Common myeloid progenitor, CD34-positive (primary cell): Measurements from ENCODE around the gene SMIM32.

Experiments
- CTCF ChIA-PET: fragments of 350-600 bp; sonication (Branson Sonifier 250); formaldehyde crosslinking; loops from one replicate; lab custom pipeline; 2021; ENCODE audit warnings: antibody characterized with exemption; lab: Charles Lee
- POLR2A ChIA-PET: fragments of 350-600 bp; sonication (Branson Sonifier 250); formaldehyde crosslinking; loops from one replicate; lab custom pipeline; 2021; ENCODE audit warnings: antibody characterized with exemption; lab: Charles Lee
- DNase-seq, 3 donors: peaks; one replicate each; pipeline versions ENCODE4 v3.0.0 to v3.0.0-alpha.2; 2013
- H3K27ac ChIP-seq, 2 experiments: 1 replicate in 1 of 2; 2 replicates in 1 of 2; pipeline ENCODE4 v1.7.0; 2013; ENCODE audit warnings: inconsistent platforms in 2 of 2, low read length in 2 of 2, mild to moderate bottlenecking in 2 of 2, low read depth in 1 of 2, moderate library complexity in 1 of 2; ENCODE audit not compliant: severe bottlenecking in 2 of 2, insufficient read depth in 1 of 2, poor library complexity in 1 of 2
- H3K27me3 ChIP-seq, 5 experiments: replicated peaks in 2 of 5; 1 replicate in 3 of 5; 2 replicates in 2 of 5; pipeline versions ENCODE4 v1.6.1 to v1.7.0; 2013; ENCODE audit warnings: low read length in 4 of 5, mild to moderate bottlenecking in 2 of 5, moderate library complexity in 2 of 5, inconsistent platforms in 1 of 5; ENCODE audit not compliant: insufficient read depth in 5 of 5, control insufficient read depth in 4 of 5
- H3K36me3 ChIP-seq, 4 experiments: 1 replicate in 2 of 4; 2 replicates in 2 of 4; pipeline versions ENCODE4 v1.6.1 to v1.7.0; 2013; ENCODE audit warnings: low read length in 3 of 4, control low read depth in 1 of 4, mild to moderate bottlenecking in 1 of 4; ENCODE audit not compliant: control insufficient read depth in 4 of 4, insufficient read depth in 4 of 4
- H3K4me1 ChIP-seq, 4 experiments: 1 replicate in 3 of 4; 2 replicates in 1 of 4; pipeline versions ENCODE4 v1.6.1 to v1.7.1; 2013; ENCODE audit warnings: low read length in 3 of 4, mild to moderate bottlenecking in 3 of 4, control low read depth in 1 of 4, inconsistent platforms in 1 of 4, moderate library complexity in 1 of 4; ENCODE audit not compliant: control insufficient read depth in 4 of 4, insufficient read depth in 4 of 4; ENCODE audit errors: control extremely low read depth in 1 of 4
- H3K4me3 ChIP-seq, 7 experiments: 1 replicate in 4 of 7; 2 replicates in 3 of 7; pipeline versions ENCODE4 v1.5.1 to v1.7.0; 2013; ENCODE audit warnings: mild to moderate bottlenecking in 7 of 7, low read length in 6 of 7, moderate library complexity in 6 of 7, inconsistent platforms in 2 of 7, low read depth in 2 of 7, control low read depth in 1 of 7; ENCODE audit not compliant: insufficient read depth in 4 of 7, control insufficient read depth in 1 of 7; ENCODE audit errors: extremely low read depth in 1 of 7
- H3K9me3 ChIP-seq, 5 experiments: 1 replicate in 4 of 5; 2 replicates in 1 of 5; pipeline versions ENCODE4 v1.6.1 to v1.7.1; 2013; ENCODE audit warnings: low read length in 4 of 5, mild to moderate bottlenecking in 2 of 5, inconsistent platforms in 1 of 5, low read depth in 1 of 5, moderate library complexity in 1 of 5; ENCODE audit not compliant: control insufficient read depth in 4 of 5, insufficient read depth in 2 of 5; ENCODE audit errors: control extremely low read depth in 1 of 5
- WGBS: methylation state at CpG from one replicate; pipeline ENCODE4 v1.1.5; 2013; ENCODE audit not compliant: insufficient coverage; 5-methylcytosine and 5-hydroxymethylcytosine counted together

SMIM32 gene

DNA sequence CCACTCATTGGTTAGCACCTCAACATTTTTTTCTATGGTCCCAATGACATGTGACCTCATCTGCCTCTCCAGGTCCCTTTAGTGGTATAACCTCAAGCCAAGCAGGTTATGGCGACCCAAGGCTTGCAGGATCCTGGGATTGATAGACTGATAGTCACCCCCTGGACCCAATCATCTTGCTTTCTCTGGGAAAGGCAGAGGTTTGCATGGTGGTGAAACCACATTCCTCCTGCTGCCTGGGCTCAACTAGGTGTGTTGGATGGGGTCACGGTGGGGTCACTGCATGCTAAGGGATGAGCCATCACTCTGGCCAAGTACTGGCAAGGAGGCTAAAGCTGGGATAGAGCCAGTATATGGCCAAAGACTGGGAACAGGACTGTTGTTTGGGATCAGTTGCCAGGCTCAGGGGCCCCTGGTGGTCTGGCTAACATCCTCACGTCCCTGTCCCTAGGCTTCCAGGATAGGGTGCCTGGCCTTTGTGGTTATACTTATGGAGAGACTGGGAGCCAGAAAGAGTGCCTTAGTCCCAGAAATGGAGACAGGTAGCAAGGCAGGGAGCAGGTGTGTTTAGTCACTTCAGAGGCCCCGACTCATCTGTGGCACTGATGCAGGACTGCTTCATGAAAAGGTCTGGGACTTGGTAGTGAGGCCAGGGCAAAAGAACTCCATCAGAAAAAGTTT, 4.6 kb upstream of the SMIM32 start:
- Histone ChIP-seq H3K4me3 (no peak overlapping the region), H3K27me3 (peaks cover 5 to 83% (median 34%) of the 10 kb centered on the region in 5 experiments), H3K9me3 (no peaks in the 10 kb centered on the region), H3K4me1 (peaks cover 0 to 8% (median 7%) of the 10 kb centered on the region in 4 experiments), H3K36me3 (no peaks in the 10 kb centered on the region), H3K27ac (no peak overlapping the region)
- ChIA-PET POLR2A (no interaction called here), CTCF (interaction anchor here (0.8 kb wide), 1 partner anchor 13 kb away, joined by 3 read pairs; no protein-coding TSS in a partner anchor)
- WGBS, result 93% methylated on average over 4 of the region's 4 CpGs
- DNase-seq, result no peak

DNA sequence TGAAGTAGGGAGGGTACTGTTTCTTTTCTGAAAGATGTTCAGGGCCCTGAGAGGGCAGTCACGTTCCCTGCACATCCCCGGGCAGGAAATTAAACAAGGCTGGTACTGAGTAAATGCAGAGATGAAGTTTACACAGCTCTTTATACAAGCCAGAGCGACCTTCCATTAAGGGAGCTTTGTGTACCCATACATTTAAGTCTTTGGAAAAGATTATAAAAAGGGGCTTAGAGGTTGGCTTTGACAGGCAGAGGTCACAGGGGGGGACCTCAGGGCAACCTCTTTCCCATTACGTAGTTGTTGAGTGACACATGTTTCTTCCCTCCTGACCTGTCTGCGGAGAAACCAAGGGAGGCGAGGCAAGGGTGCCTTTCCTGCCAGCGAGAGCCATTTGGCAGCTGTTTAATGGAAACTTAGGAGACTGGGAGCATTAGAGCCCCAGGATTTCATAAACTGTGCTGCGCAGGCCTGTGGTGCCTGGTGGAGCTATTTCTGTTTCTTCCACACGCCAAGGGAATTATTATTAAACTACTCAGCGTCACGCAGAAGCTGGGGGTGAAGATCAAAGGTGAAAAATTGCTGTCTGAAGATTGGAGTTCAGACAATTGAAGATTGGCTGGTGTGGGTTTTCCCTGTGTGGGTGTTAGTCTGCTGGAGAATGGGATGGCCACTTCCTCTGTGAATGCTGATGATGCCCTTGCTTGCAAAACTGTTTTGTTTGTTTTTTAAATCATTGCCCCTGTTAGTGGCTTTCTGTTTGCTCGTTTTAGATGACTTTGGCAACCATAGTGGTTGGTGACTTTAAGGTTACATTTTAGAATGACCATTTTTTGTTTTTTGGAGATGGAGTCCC, 3.2 kb upstream of the SMIM32 start:
- ChIA-PET CTCF (interaction anchor here (0.7 to 1.1 kb wide), 2 partner anchors 16 to 112 kb away, joined by 4 to 6 read pairs; no protein-coding TSS in a partner anchor), POLR2A (no interaction called here)
- Histone ChIP-seq H3K27me3 (peaks cover 3 to 84% (median 35%) of the 10 kb centered on the region in 5 experiments), H3K27ac (no peak overlapping the region), H3K4me3 (no peak overlapping the region), H3K4me1 (peaks cover 0 to 22% (median 20%) of the 10 kb centered on the region in 4 experiments), H3K36me3 (no peaks in the 10 kb centered on the region), H3K9me3 (no peaks in the 10 kb centered on the region)
- 96% methylated on average over 10 of the region's 12 CpGs for WGBS
- no peak for DNase-seq

DNA sequence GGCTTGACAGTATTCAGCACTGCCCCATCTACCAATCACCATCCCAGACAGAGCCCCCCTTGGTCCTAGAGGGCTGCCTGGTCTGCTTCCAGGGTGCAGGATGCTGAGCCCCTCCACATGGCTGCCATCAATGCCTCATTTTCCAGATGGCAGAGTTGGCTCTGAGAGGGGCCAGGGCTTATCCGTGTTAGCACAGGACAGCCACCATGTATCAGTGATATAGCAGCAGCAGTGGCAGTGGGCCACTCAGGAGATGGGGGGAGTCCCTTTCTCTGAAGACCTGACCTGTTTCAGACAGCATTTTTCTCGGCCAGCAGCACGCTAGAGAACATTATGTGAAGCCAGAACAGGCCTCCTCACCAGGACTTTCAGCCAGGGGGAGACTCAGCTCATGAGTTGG, 1.6 kb upstream of the SMIM32 start:
- 95% methylated on average over 3 of the region's 3 CpGs for WGBS

DNA sequence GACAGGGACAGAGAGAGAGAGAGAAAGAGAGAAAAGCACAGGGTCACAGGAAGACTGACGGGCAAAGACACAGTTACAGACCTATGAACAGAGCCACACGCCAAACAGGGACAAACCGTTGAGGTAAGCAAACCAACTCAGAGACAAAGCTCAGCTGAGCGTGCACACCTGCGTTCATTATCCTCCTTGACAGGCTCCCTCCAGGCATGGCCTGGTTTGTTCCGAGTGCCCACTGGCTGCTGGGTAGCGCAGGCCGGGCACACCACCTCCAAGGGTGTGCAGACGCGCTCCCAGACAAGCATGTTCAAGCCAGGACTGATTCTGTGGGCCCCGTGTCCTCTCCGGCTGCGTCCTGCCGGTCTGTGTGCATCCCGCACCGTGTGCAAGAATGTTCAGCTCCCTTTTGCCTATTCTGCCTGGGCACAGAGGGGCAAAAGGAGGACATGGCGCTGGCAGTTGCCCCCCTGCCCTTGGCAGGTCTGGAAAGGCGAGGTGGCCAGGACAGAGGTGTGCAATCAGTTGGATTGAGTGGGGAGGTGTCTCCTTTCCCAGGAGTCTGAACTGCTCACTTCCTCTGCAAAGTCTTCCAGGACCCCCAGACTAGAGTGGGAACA, 467 bp upstream of the SMIM32 start:
- H3K4me3 ChIP-seq, result peak overlapping the region in 3 of 7 experiments; percentile 60 to 66 (median 62)
- H3K36me3 ChIP-seq, result peaks cover 0 to 7% (median under 1%) of the 10 kb centered on the region in 4 experiments
- ChIA-PET POLR2A (interaction anchor here (0.6 kb wide), 1 partner anchor 384 kb away, joined by 6 read pairs; no protein-coding TSS in a partner anchor), CTCF (interaction anchor here (1.9 kb wide), 1 partner anchor 11 kb away, joined by 4 read pairs; no protein-coding TSS in a partner anchor)
- 55% methylated on average over 16 of the region's 18 CpGs for whole genome bisulfite sequencing
- H3K4me1 ChIP-seq, result peaks cover 0 to 21% (median 20%) of the 10 kb centered on the region in 4 experiments
- H3K9me3 ChIP-seq, result no peaks in the 10 kb centered on the region
- peaks cover 3 to 83% (median 38%) of the 10 kb centered on the region in 5 experiments for H3K27me3 ChIP-seq
- peak in 1 of 3 donors; percentile 2 for DNase-seq
- H3K27ac ChIP-seq, result no peak overlapping the region

More for the DNA sequence above, 1.6 kb upstream of the SMIM32 start:
- H3K9me3 ChIP-seq, result no peaks in the 10 kb centered on the region
- no peaks in the 10 kb centered on the region for H3K36me3 ChIP-seq
- H3K4me3 ChIP-seq, result no peak overlapping the region
- ChIA-PET POLR2A (no interaction called here), CTCF (no interaction called here)
- no peak for DNase-seq
- no peak overlapping the region for H3K27ac ChIP-seq
- peaks cover 0 to 23% (median 20%) of the 10 kb centered on the region in 4 experiments for H3K4me1 ChIP-seq
- peaks cover 3 to 84% (median 38%) of the 10 kb centered on the region in 5 experiments for H3K27me3 ChIP-seq

DNA sequence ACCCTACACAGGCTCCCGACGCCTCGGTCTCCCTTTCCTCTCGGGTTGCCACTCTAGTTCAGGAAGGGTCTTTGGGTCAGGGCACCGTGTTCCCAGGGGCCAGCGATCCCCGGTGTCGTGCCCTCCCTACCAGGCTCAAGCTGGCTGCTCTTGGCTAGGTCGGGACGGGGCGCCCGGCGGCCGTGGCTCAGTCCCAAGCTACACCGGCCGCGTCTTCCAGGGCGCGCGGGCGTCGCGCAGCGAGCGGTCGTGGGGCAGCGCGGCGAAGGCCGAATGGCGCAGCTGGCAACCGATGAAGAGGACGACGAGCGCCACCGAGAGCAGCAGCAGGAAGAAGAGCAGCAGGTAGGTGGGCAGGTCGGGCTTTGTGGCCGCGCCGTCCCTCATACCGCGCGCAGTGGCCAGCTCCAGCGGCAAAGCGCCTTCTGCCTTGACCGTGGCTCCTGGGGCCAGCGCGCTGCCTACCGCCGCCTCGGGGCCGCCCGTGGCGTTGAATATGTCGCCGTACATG, 892 bp downstream of the SMIM32 start:
- Histone ChIP-seq H3K4me3 (peak overlapping the region in 6 of 7 experiments; percentile 26 to 66 (median 57)), H3K9me3 (no peaks in the 10 kb centered on the region), H3K27ac (no peak overlapping the region), H3K4me1 (peaks cover 0 to 21% (median 20%) of the 10 kb centered on the region in 4 experiments), H3K27me3 (peaks cover 3 to 81% (median 38%) of the 10 kb centered on the region in 5 experiments), H3K36me3 (peaks cover 0 to 17% (median 3%) of the 10 kb centered on the region in 4 experiments)
- ChIA-PET POLR2A (no interaction called here), CTCF (interaction anchor here (1.2 to 1.9 kb wide), 2 partner anchors 10 to 48 kb away, joined by 3 to 4 read pairs; no protein-coding TSS in a partner anchor)
- peak in 1 of 3 donors; percentile 26 for DNase-seq
- under 1% methylated on average over 56 of the region's 56 CpGs for WGBS

DNA sequence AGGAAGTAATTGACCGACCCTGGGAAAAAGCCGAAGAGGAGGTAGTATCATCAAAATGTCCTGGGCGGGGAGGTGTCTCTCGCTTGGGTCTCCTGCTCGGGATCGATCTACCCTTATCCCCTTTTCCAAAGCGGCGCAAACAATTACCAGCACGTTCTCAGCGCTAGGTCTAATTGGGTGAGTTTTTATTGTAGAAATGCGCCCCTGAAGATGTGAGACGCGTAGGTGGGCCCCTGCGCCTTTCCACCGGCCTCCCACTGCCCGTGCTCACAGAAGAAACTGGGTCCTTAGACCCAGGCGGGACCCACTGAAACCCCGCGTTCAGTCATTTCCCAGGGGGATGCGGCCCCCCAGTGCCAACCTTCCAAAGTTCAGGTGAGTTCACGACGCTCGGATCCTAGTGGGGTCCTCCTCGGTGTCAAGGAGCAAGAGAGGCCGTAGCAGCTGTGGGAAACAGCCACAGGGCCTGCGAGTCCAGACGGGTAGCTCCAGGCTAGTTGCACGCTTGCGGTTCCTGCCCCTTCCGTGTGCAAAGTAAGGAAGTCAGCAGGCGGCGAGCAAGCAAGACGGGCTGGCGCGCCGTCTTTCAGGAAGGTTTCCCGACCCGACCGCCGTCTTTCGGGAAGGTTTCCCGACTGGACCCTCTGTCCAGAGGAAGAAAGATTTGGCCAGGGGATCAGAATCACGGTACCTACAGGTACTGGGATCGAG, 1.5 kb downstream of the SMIM32 start:
- Histone ChIP-seq H3K4me1 (peaks cover 0 to 21% (median 20%) of the 10 kb centered on the region in 4 experiments), H3K36me3 (peaks cover 0 to 19% (median 3%) of the 10 kb centered on the region in 4 experiments), H3K9me3 (no peaks in the 10 kb centered on the region), H3K27ac (no peak overlapping the region), H3K27me3 (peaks cover 3 to 80% (median 38%) of the 10 kb centered on the region in 5 experiments), H3K4me3 (peak overlapping the region in 6 of 7 experiments; percentile 26 to 66 (median 57))
- WGBS, result 21% methylated on average over 43 of the region's 44 CpGs
- ChIA-PET CTCF (interaction anchor here (1.2 to 1.9 kb wide), 2 partner anchors 9 to 47 kb away, joined by 3 to 4 read pairs; no protein-coding TSS in a partner anchor), POLR2A (no interaction called here)
- DNase-seq, result peak; percentile 17 to 61 (median 43)
